HUES48 (cell line): ENCODE results near the gene ZNF436.
"Not testable (repeated sequence)": the region's sequence is repeated elsewhere in the genome, so short reads cannot be mapped to it uniquely, and the experiment has no call there.

ENCODE experiments used
- H3K27ac ChIP-seq: one replicate; pipeline ENCODE4 v1.7.0; 2013; ENCODE audit warnings: low read depth, low read length, inconsistent platforms
- H3K27me3 ChIP-seq: 2 replicates; pipeline ENCODE4 v1.6.1; 2013; ENCODE audit warnings: mild to moderate bottlenecking, low read length; ENCODE audit not compliant: control insufficient read depth, insufficient read depth
- H3K36me3 ChIP-seq: 2 replicates; pipeline ENCODE4 v1.6.1; 2013; ENCODE audit warnings: low read length; ENCODE audit not compliant: control insufficient read depth, insufficient read depth
- H3K4me1 ChIP-seq: 2 replicates; pipeline ENCODE4 v1.6.1; 2013; ENCODE audit warnings: mild to moderate bottlenecking, low read length; ENCODE audit not compliant: control insufficient read depth, insufficient read depth
- H3K4me3 ChIP-seq: 2 replicates; pipeline ENCODE4 v1.5.1; 2013; ENCODE audit warnings: mild to moderate bottlenecking, low read depth, low read length
- H3K9ac ChIP-seq: 2 replicates; pipeline ENCODE4 v1.6.1; 2013; ENCODE audit warnings: mild to moderate bottlenecking, low read depth, low read length, moderate library complexity
- H3K9me3 ChIP-seq: 2 replicates; pipeline ENCODE4 v1.6.1; 2013; ENCODE audit warnings: low read length; ENCODE audit not compliant: control insufficient read depth, insufficient read depth

Gene ZNF436

GRCh38 chr1:23392125-23392855 lies 22.7 kb upstream of the ZNF436 start:
- Histone ChIP-seq H3K4me3 (no peak overlapping the region), H3K9ac (no peak overlapping the region), H3K4me1 (peaks cover 12% of the 10 kb centered on the region), H3K27ac (no peak overlapping the region), H3K9me3 (no peaks in the 10 kb centered on the region), H3K27me3 (peaks cover 90% of the 10 kb centered on the region), H3K36me3 (no peaks in the 10 kb centered on the region)

- Histone ChIP-seq H3K9ac (no peak overlapping the region), H3K4me3 (no peak overlapping the region), H3K27ac (no peak overlapping the region), H3K9me3 (no peaks in the 10 kb centered on the region), H3K27me3 (peaks cover 88% of the 10 kb centered on the region), H3K4me1 (peaks cover 6% of the 10 kb centered on the region), H3K36me3 (no peaks in the 10 kb centered on the region)
Observed at GRCh38 chr1:23389837-23390321, 20.2 kb upstream of the ZNF436 start.

- Histone ChIP-seq H3K36me3 (no peaks in the 10 kb centered on the region), H3K4me1 (no peaks in the 10 kb centered on the region), H3K27me3 (peaks cover 87% of the 10 kb centered on the region)
Observed at GRCh38 chr1:23387494-23387893, 17.9 kb upstream of the ZNF436 start.

GRCh38 chr1:23385119-23385621 lies 15.5 kb upstream of the ZNF436 start:
- Histone ChIP-seq H3K27me3 (peaks cover 90% of the 10 kb centered on the region), H3K4me1 (no peaks in the 10 kb centered on the region), H3K9ac (no peak overlapping the region), H3K4me3 (no peak overlapping the region), H3K9me3 (no peaks in the 10 kb centered on the region), H3K36me3 (no peaks in the 10 kb centered on the region), H3K27ac (no peak overlapping the region)

More at GRCh38 chr1:23387494-23387893, 17.9 kb upstream of the ZNF436 start:
- no peak overlapping the region for H3K9ac ChIP-seq
- no peak overlapping the region for H3K4me3 ChIP-seq
- H3K9me3 ChIP-seq = no peaks in the 10 kb centered on the region
- no peak overlapping the region for H3K27ac ChIP-seq

- Histone ChIP-seq H3K9me3 (no peaks in the 10 kb centered on the region), H3K4me1 (no peaks in the 10 kb centered on the region), H3K27ac (no peak overlapping the region), H3K27me3 (peaks cover 90% of the 10 kb centered on the region), H3K36me3 (no peaks in the 10 kb centered on the region), H3K9ac (no peak overlapping the region), H3K4me3 (no peak overlapping the region)
Observed at GRCh38 chr1:23384312-23385058, 14.8 kb upstream of the ZNF436 start.

- Histone ChIP-seq H3K9me3 (no peaks in the 10 kb centered on the region), H3K4me3 (no peak overlapping the region), H3K27ac (no peak overlapping the region), H3K4me1 (no peaks in the 10 kb centered on the region), H3K36me3 (no peaks in the 10 kb centered on the region), H3K27me3 (peaks cover 87% of the 10 kb centered on the region), H3K9ac (no peak overlapping the region)
Observed at GRCh38 chr1:23383577-23384311, 14.1 kb upstream of the ZNF436 start.

- Histone ChIP-seq H3K36me3 (no peaks in the 10 kb centered on the region), H3K4me3 (no peak overlapping the region), H3K27ac (no peak overlapping the region), H3K4me1 (no peaks in the 10 kb centered on the region), H3K27me3 (peaks cover 92% of the 10 kb centered on the region), H3K9ac (no peak overlapping the region), H3K9me3 (no peaks in the 10 kb centered on the region)
Observed at GRCh38 chr1:23381233-23381885, 11.7 kb upstream of the ZNF436 start.

GRCh38 chr1:23380719-23381118 lies 11.1 kb upstream of the ZNF436 start:
- peaks cover 92% of the 10 kb centered on the region for H3K27me3 ChIP-seq
- no peaks in the 10 kb centered on the region for H3K4me1 ChIP-seq
- no peaks in the 10 kb centered on the region for H3K36me3 ChIP-seq
- H3K9ac ChIP-seq = no peak overlapping the region
- H3K9me3 ChIP-seq = no peaks in the 10 kb centered on the region
- H3K27ac ChIP-seq = no peak overlapping the region
- no peak overlapping the region for H3K4me3 ChIP-seq

- H3K27me3 ChIP-seq = peaks cover 92% of the 10 kb centered on the region
- H3K36me3 ChIP-seq, H3K9ac ChIP-seq, H3K4me1 ChIP-seq, H3K27ac ChIP-seq, H3K4me3 ChIP-seq, H3K9me3 ChIP-seq: not testable (repeated sequence)
Observed at GRCh38 chr1:23380236-23380635, 10.6 kb upstream of the ZNF436 start.

GRCh38 chr1:23376890-23377811 lies 7.5 kb upstream of the ZNF436 start:
- H3K4me1 ChIP-seq = peaks cover 6% of the 10 kb centered on the region
- H3K27me3 ChIP-seq = peaks cover 95% of the 10 kb centered on the region
- H3K9ac ChIP-seq = no peak overlapping the region
- H3K36me3 ChIP-seq = no peaks in the 10 kb centered on the region
- H3K4me3 ChIP-seq = no peak overlapping the region
- H3K9me3 ChIP-seq = no peaks in the 10 kb centered on the region
- H3K27ac ChIP-seq = no peak overlapping the region
